ENCODE results near the gene MEGF6. TPM values are rescaled to one million over a fixed set of nuclear protein-coding genes. Genes with fewer than 3 reads are reported as not detected.

MEGF6 gene
- total and polyA plus RNA-seq, 2 of the 8 experiments (the other 6 are each of a cell fraction or from before 2014, with no cell fraction given): 4.1 to 14.8 TPM

GRCh38 chr1:3607703-3608065 lies 3.6 kb downstream of the MEGF6 start:
- DNase-seq (ENCODE audit: low read depth in 1 of 2, low spot score in 2 of 2): no peak
- Histone ChIP-seq H3K56ac (replicated peaks; ENCODE audit: insufficient read length, low read depth, low read length) (no peak overlapping the region), H4K91ac (replicated peaks; ENCODE audit: insufficient read length, low read length) (no peak overlapping the region), H3K23ac (ENCODE audit: insufficient read length) (no peak overlapping the region), H2BK20ac (ENCODE audit: low read length) (no peak overlapping the region), H3K27me3 (replicated peaks in 1 of 4; ENCODE audit: control insufficient read depth in 3 of 4, extremely low read depth in 1 of 4, insufficient read depth in 3 of 4, low read length in 3 of 4) (peaks cover 3 to 10% (median 8%) of the 10 kb centered on the region in 4 experiments), H2AK5ac (ENCODE audit: low read depth, low read length) (no peak overlapping the region), H3K4ac (replicated peaks; ENCODE audit: insufficient read length, low read depth, low read length) (no peak overlapping the region), H3K4me1 (replicated peaks in 1 of 4; ENCODE audit: control insufficient read depth in 3 of 4, insufficient read depth in 4 of 4, low read length in 3 of 4) (peaks cover 0 to 24% (median 13%) of the 10 kb centered on the region in 4 experiments; a peak in 6 of 7 replicates), H4K5ac (ENCODE audit: insufficient read length, low read depth, low read length) (no peak overlapping the region), H3K4me3 (ENCODE audit: extremely low read depth in 1 of 4, insufficient read depth in 2 of 4, low read depth in 3 of 4, low read length in 4 of 4) (no peak overlapping the region), H3K23me2 (ENCODE audit: low read depth, low read length) (peaks cover 19% of the 10 kb centered on the region; the same call in 1 of the 2 replicates), H3K36me3 (ENCODE audit: control insufficient read depth in 2 of 4, insufficient read depth in 4 of 4, low read length in 3 of 4) (no peaks in the 10 kb centered on the region; a peak in 1 of 8 replicates), H3K4me2 (ENCODE audit: insufficient read depth in 1 of 2, low read depth in 2 of 2, low read length in 2 of 2) (no peak overlapping the region), H4K20me1 (replicated peaks in 1 of 2; ENCODE audit: control insufficient read depth in 1 of 2, insufficient read depth in 2 of 2, low read length in 2 of 2) (peaks cover 0 to 10% of the 10 kb centered on the region in 2 experiments), H2BK120ac (replicated peaks; ENCODE audit: low read depth, low read length) (no peak overlapping the region), H3K9me3 (ENCODE audit: insufficient read depth in 2 of 2, low read depth in 1 of 2, low read length in 1 of 2) (no peaks in the 10 kb centered on the region; a peak in 1 of 4 replicates), H3K79me1 (ENCODE audit: low read depth, low read length) (peaks cover 2% of the 10 kb centered on the region), H4K8ac (ENCODE audit: extremely low read depth, insufficient read depth, low read length) (no peak overlapping the region), H2BK12ac (ENCODE audit: low read depth, low read length) (no peak overlapping the region), H3K18ac (ENCODE audit: extremely low read depth, low read length) (no peak overlapping the region), H3K79me2 (ENCODE audit: control insufficient read depth in 1 of 2, insufficient read depth in 2 of 2, low read length in 2 of 2) (peaks cover 0 to 14% of the 10 kb centered on the region in 2 experiments; a peak in 3 of 4 replicates), H2BK5ac (ENCODE audit: low read depth, low read length) (no peak overlapping the region), H2BK15ac (ENCODE audit: low read length) (no peak overlapping the region), H3K14ac (ENCODE audit: insufficient read length) (no peak overlapping the region), H3K9ac (replicated peaks in 1 of 4; ENCODE audit: extremely low read depth in 1 of 4, low read depth in 3 of 4, low read length in 3 of 4) (no peak overlapping the region), H2AFZ (ENCODE audit: low read length) (no peak overlapping the region), H3K27ac (ENCODE audit: low read depth, low read length) (no peak overlapping the region)
- POLR2A ChIA-PET (ENCODE audit: partially characterized antibody): interaction anchor here (1.9 kb wide), 1 partner anchor 9 kb away, joined by 8 read pairs; no protein-coding TSS in a partner anchor
- no peak for FAIRE-seq
- CTCF ChIA-PET (ENCODE audit: partially characterized antibody): interaction anchor here (1.0 to 6.4 kb wide), 8 partner anchors 9 to 155 kb away, joined by 3 to 84 read pairs (median 4); no protein-coding TSS in a partner anchor
- 93% methylated on average over 15 of the region's 18 CpGs; no CpG with 5 or more reads in 1 of the 2 experiments for WGBS, 2 experiments (ENCODE audit: extremely low coverage in 1 of 2, insufficient coverage in 1 of 2, insufficient read length in 1 of 2, insufficient replicate concordance in 2 of 2, low coverage in 1 of 2, low lambda C conversion rate in 2 of 2, missing lambda C conversion rate in 1 of 2)
- no peak for TF ChIP-seq RBBP5 (IDR thresholded peaks at IDR 0.05; ENCODE audit: borderline replicate concordance, low read depth, low read length)
- TF ChIP-seq KDM5A (IDR thresholded peaks at IDR 0.05; ENCODE audit: low read length): no peak
- TF ChIP-seq TBP (IDR thresholded peaks at IDR 0.05; ENCODE audit: low read depth, low read length): no peak
- no peak for TF ChIP-seq CREB1 (IDR thresholded peaks at IDR 0.05)

Measured in H1 (cell line).